Suprapubic skin (tissue), 3 donors: Measurements from ENCODE around the gene MIPEP.

Source experiments
- CTCF ChIP-seq, 2 donors: fragments of 200-600 bp in 1 of 2; fragments of 450-650 bp in 1 of 2; sonication (generic) in 1 of 2; IDR thresholded peaks; one replicate each; pipeline ENCODE4 v1.5.1; 2016 to 2019; ENCODE audit warnings: antibody characterized with exemption in 2 of 2, mild to moderate bottlenecking in 1 of 2, moderate library complexity in 1 of 2
- EP300 ChIP-seq: sonication (generic); formaldehyde crosslinking; IDR thresholded peaks from one replicate; pipeline ENCODE4 v1.6.1; 2017; ENCODE audit warnings: antibody characterized with exemption
- POLR2A ChIP-seq, 2 donors: fragments of 450-650 bp; IDR thresholded peaks; one replicate each; pipeline ENCODE4 v1.6.1; 2017; ENCODE audit warnings: antibody characterized with exemption in 2 of 2, mild to moderate bottlenecking in 2 of 2, moderate library complexity in 2 of 2

GRCh38 chr13:23728807-23729206 lies 160.4 kb downstream of the MIPEP start:
- no peak for TF ChIP-seq POLR2A (IDR thresholded peaks at IDR 0.05)
- no peak for TF ChIP-seq CTCF (IDR thresholded peaks at IDR 0.05)
- TF ChIP-seq EP300: no peak
